Stimulated activated CD4-positive, alpha-beta T cell treated with anti-CD3 and anti-CD28 coated beads, Interleukin-2, amount 100 ng/mL, for 48 hours (primary cell): ENCODE measurements around the gene MORN4.
"Not testable (repeated sequence)": the region's sequence is repeated elsewhere in the genome, so short reads cannot be mapped to it uniquely, and the experiment has no call there.

ENCODE experiments used
- DNase-seq, 2 donors: peaks; one replicate each; pipeline ENCODE4 v3.0.0-alpha.2; 2020

The MORN4 gene

DNA sequence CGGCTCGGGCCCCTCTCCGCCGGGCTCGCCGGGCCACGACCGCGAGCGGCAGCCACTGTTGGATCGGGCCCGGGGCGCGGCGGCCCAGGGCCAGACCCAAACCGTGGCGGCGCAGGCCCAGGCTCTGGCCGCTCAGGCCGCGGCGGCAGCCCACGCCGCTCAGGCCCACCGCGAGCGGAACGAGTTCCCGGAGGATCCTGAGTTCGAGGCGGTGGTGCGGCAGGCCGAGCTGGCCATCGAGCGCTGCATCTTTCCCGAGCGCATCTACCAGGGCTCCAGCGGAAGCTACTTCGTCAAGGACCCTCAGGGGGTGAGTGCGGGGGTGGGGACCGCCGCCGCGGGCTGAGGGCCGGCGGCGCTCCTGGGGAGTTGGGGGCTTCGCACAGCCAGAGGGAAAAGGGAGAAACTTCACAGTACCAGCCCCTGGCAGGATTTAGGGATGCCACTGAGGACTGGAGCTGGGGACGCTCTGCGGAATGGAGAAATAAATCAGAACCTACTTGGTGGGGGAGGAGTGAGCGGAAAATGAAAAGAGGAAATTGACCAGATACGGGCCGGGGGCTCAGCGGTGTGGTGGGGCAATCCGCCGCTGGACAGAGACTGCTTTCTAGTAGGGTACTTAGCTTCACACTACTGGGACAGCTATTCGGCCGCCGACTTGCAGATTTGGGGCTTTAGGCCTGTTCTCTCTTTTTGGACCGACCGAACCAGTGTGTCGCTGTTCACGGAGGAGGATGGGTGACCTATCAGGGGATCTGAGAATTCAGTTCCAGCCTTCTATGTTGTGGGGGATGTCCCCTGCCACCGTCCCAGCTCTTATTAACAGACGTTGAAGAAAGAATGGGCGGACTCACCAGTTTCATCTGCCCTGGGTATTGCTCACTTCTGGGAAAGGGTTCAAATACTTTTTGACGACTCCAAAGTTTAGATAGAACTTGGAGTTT is 7.8 kb upstream of the MORN4 start:
- DNase-seq: peak in 1 of 2 donors; percentile 11

DNA sequence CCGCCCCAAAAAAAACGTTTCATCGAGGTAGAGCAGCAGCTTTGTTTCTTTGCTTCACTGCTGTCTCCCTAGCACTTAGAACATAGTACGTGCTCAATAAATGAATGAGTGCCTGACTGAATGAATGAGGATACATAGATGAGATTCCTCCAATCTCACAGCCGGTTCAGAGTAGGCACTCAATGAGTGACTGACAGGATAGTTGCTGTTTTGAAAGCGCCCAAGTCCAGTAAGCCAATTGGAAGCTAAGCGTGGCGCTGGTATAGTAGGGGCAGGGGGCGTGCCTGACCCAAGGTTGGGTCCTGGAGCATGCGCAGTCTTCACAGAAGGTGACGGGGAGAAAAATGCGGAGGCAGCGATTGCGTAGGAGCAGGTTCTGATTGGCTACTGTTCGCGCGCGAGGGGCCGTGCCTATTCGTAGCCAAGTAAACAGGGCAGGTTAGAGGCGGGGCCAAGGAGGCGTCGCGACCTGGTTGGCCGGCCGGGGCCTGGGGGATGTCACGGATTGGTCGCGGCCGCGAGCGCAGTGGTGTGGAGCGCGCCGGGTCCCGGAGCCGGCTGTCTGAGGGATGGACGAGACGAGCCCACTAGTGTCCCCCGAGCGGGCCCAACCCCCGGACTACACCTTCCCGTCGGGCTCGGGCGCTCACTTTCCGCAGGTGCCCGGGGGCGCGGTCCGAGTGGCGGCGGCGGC is 7.0 kb upstream of the MORN4 start, which contains the start of gene PI4K2A:
PI4K2A (plus strand) TSS at position 498 of the 694 bp plus-strand sequence; CDS start at position 570, 72 bp downstream.
- peak; percentile 97 to 98 for DNase-seq

DNA sequence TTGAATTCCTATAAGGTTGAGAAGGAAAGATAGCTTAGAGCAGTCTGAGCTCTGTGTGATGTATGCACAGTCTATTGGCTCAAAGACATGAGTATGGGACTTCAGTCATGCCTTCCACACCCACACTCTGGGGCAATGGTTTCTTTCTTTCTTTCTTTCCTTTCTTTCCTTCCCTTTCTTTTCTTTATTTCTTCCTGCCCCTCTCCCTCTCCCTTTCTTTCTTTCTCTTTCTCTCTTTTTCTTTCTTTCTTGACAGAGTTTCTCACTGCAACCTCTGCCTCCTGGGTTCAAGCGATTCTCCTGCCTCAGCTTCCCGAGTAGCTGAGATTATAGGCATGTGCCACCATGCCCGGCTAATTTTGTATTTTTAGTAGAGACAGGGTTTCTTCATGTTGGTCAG is 5.8 kb upstream of the MORN4 start:
- DNase-seq: not testable (repeated sequence)

DNA sequence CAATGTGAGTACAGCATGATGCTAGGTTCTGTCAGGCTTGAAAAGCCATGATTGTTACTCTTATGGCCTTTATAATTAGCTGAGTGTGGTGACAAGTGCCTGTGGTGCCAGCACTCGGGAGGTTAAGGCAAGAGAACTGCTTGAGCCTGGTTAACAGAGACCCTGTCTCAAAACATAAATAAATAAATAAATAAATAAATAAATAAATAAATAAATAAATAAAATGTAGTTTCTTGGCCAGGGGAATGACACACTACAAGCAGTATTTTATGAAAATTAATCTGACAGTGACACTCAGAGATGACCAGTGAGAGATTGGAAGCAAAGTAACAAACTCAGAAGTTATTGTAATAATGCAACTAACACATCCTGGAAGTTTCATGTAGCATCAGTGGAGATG is 2.3 kb upstream of the MORN4 start:
- DNase-seq: no peak

DNA sequence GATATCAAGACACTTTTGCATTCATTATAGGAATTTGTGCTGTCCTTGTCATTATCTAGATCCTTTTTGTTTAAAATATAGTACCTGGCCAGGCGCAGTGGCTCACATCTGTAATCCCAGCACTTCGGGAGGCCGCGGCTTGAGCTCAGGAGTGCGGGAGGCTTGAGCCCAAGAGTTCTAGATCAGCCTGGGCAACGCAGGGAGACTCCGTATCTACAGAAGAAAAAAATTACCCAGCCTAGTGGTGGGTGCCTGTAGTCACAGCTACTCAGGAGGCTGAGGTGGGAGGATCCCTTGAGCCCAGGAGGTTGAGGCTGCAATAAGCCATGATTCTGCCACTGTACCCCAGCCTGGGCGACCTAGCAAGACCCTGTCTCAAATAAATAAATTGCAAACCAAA is 621 bp upstream of the MORN4 start:
- peak in 1 of 2 donors; percentile 9 for DNase-seq

DNA sequence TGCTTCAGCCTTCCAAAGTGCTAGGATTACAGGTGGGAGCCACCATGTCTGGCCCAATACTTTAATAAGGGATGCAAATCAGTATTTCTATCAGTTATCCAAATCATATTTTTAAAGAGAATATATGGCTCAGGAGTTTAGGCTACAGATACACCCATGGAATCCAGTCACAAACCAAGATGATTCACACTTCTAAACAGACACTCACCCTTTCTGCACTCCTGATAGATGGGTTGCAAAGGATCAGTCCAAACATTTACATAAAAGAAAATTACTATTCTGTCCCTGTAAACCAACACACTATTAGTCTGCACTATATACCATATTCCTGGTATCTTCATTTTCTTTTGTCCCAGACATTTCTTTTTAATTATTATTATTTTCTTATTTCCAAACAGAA is 2.2 kb downstream of the MORN4 start:
- no peak for DNase-seq

DNA sequence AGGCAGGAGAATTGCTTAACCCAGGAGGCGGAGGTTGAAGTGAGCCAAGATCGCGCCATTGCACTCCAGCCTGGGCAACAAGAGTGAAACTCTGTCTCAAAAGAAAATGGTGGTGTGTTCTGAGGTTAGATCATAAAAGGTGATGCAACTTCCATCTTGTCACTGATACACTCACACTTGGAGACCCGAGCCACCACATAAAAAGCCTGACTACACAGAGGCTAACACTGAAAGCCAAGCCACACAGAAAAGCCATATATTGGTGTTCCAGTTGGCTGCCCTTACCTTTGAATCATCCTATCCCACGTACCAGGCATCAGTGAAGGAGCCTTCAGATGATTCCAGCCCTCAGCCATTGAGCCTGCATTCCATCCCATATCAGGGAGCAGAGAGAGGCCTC is 4.0 kb downstream of the MORN4 start:
- no peak for DNase-seq

DNA sequence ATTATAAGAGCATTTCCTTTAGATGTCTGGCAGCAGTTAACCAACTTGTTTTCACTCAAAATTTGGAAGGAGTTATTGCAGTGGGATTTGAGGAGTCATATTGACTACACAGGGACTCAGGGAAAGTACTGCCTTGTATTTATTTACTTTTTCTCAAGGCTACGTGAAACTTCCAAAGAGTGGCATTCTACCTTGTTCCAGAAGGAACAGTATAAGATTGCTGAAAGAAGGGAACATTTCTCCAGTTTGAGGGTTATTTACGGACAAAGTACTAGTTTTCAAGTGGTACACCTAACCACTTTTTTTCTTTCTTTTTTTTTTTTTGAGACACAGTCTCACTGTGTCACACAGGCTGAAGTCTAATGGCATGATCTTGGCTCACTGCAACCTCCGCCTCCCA is 5.1 kb downstream of the MORN4 start:
- no peak for DNase-seq

DNA sequence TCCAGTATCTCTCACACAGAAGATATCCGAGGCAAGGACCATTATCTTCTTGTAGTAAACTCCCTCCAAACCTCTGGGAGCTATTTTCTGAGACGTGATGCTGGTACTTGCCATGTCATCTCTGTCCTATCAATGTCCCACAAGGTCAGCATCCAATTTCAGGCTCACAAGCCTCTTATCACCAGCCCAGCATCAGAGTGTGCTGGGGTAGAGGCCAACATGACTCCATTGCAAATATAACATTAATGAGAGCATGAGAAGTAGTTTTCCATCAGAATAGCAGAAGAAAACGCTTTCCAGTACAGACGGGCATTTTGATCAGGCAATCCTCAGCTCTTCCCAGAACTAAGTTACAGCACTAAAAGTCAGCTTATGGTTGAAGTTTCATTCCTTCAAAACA is 5.6 kb downstream of the MORN4 start:
- no peak for DNase-seq

DNA sequence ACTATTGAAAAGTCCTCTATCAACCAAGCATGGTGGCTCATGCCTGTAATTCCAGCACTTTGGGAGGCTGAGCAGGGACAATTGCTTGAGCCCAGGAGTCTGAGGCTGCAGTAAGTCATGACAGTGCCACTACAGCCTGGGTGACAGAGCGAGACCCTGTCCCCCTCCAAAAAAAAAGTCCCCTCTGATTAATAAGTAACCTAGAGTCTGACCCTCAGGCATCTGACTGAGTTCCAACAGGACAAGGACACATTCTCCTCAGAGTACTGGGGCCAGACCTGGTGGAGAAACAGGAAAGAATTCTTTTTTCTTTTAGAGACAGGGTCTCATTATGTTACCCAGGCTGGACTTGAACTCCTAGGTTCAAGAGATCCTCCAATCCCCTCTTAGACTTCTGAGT is 10.0 kb downstream of the MORN4 start:
- no peak for DNase-seq

DNA sequence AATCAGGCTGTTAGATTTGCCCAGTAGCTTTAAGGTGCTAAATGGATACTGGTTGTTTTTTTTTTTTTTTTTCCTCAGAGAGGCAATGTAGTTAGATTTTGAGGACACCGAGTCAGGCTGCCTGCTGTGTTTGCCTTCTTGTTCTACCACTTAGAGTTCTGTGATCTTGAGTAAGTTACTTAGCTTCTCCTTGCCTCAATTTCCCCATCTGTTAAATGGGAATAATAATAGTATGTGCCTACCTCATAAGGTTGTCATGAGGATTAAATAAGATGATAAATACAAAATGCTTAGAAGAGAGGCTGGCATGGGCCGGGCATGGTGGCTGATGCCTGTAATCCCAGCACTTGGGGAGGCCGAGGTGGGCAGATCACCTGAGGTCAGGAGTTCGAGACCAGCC is 14.6 kb downstream of the MORN4 start:
- DNase-seq: no peak

DNA sequence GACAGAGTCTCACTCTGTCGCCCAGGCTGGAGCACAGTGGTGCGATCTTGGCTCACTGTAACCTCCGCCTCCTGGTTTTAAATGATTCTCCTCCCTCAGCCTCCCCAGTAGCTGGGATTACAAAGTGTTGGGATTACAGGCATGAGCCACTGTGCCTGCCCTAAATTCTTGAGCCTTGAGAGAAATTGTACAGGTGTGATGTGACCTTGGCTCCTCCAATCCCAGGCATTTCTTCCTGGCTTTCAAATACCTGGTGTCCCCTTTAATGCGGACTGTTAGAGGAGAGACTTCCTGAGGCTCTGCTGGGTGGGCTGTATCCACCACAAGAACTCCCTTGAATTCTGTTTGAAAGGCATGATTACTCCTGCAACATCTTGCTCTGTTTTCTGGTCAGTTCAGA is 15.0 kb downstream of the MORN4 start:
- no peak for DNase-seq

DNA sequence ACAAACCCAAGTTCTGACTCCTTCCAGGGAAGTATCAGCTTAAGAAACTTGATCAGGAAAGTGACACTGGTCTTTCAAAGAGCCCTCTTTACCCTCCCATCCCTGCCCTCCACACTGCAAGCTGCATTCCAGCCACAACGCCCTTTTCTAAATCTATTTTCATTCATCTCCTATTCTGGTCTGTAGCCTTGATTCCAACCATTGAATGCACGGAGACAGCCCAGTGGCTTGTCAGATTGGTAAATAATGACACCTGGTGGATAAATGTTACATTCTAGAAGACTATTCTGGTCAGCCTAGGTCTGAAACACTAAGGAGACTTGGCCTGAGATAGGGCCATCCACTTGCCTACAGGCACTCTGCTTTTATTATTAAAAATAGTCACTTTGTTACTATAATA is 20.9 kb downstream of the MORN4 start:
- DNase-seq: no peak

DNA sequence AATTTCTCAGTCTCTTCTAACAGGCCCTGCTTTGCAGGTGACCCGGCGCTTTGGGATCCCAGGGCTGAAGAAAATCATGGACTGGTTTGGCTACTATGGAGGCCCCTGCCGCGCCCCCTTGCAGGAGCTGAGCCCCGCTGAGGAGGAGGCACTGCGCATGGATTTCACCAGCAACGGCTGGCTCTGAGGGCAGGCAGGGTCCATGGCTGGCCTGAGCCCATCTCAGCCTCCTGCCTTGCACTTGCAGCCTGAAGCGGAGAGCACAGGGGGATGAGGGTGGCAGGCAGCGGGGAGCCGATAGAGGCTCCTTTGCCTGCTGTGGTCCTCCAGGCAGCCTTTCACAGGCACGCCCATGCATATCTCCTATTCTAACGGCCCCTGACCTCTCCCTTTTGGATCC is 21.8 kb downstream of the MORN4 start:
- DNase-seq: no peak

DNA sequence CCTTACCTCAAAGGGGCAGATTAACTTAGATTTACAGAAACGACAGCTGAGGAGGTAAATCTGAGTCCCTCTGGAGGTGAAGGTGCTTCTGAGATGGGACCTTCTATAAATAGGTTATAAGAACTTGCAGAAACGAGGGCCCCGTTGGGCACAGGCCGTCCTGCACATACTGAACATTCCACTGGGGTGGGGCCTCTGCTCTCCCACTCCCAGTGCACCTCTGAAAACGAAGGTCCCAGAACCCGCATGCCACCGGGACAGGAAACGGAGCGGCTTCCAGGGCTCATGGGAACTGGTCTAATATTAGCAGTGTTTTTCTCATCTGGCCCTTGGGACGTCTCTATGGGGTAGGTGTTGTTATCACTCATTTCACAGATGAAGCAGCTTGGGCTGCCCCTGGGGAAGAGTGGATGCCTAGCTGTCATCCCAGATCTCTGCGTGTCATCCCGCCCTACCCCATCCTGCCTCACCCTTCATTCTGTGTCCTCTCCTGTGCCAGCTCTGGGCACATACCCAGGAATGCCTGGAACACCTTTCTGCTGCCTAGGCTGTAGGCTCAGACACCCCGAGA is 24.2 kb downstream of the MORN4 start:
- no peak for DNase-seq

DNA sequence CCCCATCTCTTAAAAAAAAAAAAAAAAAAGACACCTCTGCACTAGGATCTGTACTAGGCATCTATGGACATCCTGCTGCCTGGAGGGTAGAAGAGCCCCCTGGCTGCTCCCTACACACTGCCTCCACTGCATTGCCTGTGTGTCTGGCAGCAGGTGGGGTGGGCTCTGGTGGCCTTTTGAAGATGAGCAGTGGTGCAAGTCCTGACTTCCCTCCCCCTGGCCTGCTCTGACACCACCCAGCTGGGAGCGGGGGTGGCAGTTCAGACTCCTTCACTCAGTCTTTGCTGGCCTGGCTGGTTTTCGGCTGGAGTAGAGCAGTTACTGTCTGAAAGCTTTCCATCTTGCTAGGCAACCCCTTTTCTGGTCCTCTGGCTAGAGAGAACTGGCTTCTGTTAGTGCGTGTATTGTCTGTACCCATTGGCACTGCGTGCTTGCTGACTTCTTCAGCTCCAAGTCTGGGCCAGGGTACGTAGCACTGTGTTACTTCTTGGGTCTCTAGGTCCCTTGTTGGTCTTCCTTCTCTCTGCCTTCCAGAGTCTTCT is 26.1 kb downstream of the MORN4 start:
- no peak for DNase-seq

DNA sequence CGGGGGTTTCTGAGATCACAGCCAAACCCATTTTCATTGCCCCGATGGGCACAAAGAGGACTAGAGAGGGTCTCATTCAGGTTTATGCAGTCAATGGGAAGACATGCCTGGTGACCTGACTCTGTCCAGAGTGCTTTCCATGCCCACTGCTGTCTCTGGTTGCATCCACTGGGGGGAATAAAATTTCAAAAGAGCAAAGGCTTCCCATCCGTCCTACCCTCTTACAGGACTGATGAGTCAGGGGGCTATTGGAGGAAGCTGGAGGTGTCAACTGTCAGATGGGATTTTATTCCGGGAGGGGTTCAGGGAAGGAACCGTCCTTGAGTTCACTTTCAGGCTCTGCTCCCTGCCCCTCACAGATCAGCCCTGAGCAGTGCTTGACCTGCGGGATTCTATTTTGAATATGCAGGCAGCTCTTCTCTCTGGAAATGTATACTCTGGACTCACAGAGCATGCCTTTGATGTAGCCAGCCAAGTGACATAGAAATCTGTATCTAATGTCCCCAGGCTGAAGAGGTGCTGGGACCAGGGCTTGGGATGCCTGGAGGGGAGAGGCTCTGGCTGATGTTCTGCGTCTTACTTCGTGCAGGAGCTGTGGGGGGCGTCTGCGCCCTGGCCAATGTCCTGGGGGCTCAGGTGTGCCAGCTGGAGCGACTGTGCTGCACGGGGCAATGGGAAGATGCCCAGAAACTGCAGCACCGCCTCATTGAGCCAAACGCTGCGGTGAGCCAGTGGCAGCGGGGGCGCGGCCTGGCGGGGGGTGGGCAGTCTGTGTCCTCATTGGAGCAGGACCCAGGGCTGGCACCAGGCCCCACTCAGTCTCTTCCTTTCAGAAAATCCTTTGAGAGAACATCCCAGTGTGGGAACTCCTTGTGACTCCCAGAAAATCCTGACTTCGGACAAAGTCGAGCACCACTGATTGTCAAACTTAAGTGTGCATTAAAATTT is 31.8 kb downstream of the MORN4 start:
- no peak for DNase-seq

DNA sequence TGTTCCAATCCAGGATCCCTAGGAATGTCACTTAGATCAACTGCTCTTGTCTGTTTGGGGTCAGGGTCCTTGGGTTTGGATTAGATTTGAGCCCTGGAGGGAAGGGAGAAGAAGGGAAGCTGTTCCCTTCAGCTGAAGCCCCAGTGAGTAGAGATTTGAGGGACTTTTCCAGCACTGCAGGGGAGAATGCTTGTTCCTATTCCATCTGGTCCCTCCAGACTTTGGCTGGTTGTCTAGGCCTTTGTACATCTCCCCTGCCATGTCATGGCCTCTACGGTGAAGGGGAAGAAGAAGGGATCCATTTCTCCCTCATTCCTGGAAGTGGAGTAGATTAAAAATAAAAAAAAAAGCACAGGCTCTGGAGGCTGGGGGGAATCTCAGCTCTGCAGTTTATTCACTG is 32.7 kb downstream of the MORN4 start:
- DNase-seq: no peak

DNA sequence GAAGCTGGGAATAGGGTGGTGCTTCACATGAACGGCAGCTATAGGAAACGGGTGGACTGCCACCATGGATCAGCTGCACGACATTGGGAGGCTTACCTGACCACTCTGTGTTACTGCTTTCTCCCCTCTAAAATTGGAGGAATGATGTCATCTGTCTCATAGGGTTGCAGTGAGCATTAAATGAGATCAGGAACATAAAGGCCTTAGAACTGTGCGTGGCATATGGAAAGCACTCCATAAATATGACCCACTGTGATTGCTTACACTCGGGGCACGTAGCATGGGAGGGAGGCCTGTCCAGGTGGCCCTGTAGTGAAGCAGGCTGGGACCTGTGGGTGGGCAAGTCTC is 34.1 kb downstream of the MORN4 start:
- no peak for DNase-seq

DNA sequence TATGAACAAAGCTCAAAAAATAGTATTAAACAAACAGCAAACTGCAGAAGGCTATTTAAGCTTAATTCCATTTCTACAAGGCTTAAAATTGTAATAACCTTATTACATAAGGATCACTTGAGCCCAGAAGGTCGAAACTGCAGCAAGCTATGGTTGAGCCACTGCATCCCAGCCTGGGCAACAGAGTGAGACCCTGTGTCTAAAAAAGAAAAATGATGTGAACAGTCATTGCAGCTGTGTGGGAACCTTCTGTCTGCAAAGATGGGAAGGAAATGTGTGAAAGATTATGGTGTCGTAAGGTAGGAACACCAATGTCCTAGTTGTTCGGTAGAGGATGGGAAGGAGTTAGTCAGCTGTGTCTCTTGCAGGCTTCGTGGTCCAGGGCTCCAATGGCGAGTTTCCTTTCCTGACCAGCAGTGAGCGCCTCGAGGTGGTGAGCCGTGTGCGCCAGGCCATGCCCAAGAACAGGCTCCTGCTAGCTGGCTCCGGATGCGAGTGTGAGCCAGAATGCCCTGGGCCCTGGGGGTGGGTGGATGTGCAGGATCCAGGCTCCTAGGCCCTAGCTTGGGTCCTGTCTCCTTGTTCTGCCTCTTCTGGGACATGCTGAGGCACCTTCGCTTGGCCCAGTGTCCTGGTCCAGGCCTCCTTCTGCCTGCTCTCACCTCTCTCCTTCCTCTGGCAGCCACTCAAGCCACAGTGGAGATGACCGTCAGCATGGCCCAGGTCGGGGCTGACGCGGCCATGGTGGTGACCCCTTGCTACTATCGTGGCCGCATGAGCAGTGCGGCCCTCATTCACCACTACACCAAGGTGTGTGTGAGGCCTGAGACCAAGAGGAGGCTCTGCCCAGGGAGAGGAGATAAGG is 34.7 kb downstream of the MORN4 start:
- DNase-seq: no peak

DNA sequence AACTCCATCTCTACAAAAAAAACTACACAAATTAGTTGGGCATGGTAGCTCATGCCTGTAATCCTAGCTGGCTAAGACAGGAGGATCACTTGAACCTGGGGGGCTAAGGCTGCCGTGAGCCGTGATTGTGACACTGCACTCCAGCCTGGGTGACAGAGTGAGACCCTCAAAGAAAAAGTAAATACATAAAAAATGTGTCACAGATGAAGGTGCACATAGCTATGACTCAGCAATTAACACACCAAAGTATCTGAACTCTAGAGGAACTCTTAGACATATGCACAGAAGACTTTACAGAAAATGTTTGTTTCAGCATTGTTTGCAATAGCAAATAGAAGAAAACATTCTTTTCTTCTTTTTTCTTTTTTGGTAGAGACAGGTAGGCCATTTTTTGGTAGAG is 35.5 kb downstream of the MORN4 start:
- no peak for DNase-seq
